Neural cell (in vitro differentiated cells): ENCODE results near the gene MOG. TPM values are rescaled to one million over a fixed set of nuclear protein-coding genes. Genes with fewer than 3 reads are reported as not detected.

Experiments
- H2AFZ ChIP-seq: fragments of 200-600, 300-800 bp; sonication (generic), shearing (Covaris generic); 2 replicates; pipeline ENCODE4 v1.6.0; 2014; ENCODE audit warnings: low read depth, mild to moderate bottlenecking, antibody characterized with exemption, low read length, moderate library complexity
- H3F3A ChIP-seq: fragments of 200-600 bp; shearing (Covaris generic); 2 replicates; pipeline ENCODE4 v1.6.1; 2016; ENCODE audit warnings: mild to moderate bottlenecking, moderate library complexity, mixed read lengths, antibody characterized with exemption, low read length; ENCODE audit not compliant: insufficient read depth, poor library complexity, severe bottlenecking
- H3K27ac ChIP-seq: fragments of 200-600, 300-800 bp; sonication (generic), shearing (Covaris generic); 2 replicates; pipeline ENCODE4 v1.5.1; 2014; ENCODE audit warnings: mild to moderate bottlenecking, low read length, moderate library complexity
- H3K27me3 ChIP-seq: fragments of 300-800, 200-600 bp; sonication (generic), shearing (Covaris generic); 2 replicates; pipeline ENCODE4 v1.6.0; 2014; ENCODE audit warnings: mild to moderate bottlenecking, low read depth, low read length, moderate library complexity; ENCODE audit not compliant: insufficient read depth
- H3K36me3 ChIP-seq: fragments of 300-800, 200-600 bp; sonication (generic), shearing (Covaris generic); 2 replicates; pipeline ENCODE4 v1.5.1; 2014; ENCODE audit warnings: mild to moderate bottlenecking, antibody characterized with exemption, low read length, moderate library complexity; ENCODE audit not compliant: insufficient read depth
- H3K4me2 ChIP-seq: fragments of 300-800, 200-600 bp; sonication (generic), shearing (Covaris generic); 2 replicates; pipeline ENCODE4 v1.6.0; 2014; ENCODE audit warnings: mild to moderate bottlenecking, low read length
- H3K4me3 ChIP-seq: fragments of 300-800, 200-600 bp; sonication (generic), shearing (Covaris generic); 2 replicates; pipeline ENCODE4 v1.5.1; 2014; ENCODE audit warnings: mild to moderate bottlenecking, low read length, moderate library complexity
- H3K79me2 ChIP-seq: fragments of 200-600 bp; shearing (Covaris generic); replicated peaks from 2 replicates; pipeline ENCODE4 v1.6.0; 2014; ENCODE audit warnings: mild to moderate bottlenecking, low read length, moderate library complexity; ENCODE audit not compliant: insufficient read depth
- H3K9ac ChIP-seq: fragments of 300-800, 200-600 bp; sonication (generic), shearing (Covaris generic); 2 replicates; pipeline ENCODE4 v1.6.1; 2016; ENCODE audit warnings: mild to moderate bottlenecking, low read length, mixed read lengths
- H3K9me2 ChIP-seq: fragments of 200-600 bp; shearing (Covaris generic); 2 replicates; pipeline ENCODE4 v1.6.1; 2016; ENCODE audit warnings: mild to moderate bottlenecking, low read length, mixed read lengths; ENCODE audit not compliant: insufficient read depth
- H3K9me3 ChIP-seq: fragments of 200-600, 300-800 bp; sonication (generic), shearing (Covaris generic); 2 replicates; pipeline ENCODE4 v1.6.1; 2016; ENCODE audit warnings: mild to moderate bottlenecking, mixed run types, low read length, moderate library complexity, mixed read lengths
- H4K20me1 ChIP-seq: fragments of 200-600 bp; shearing (Covaris generic); 2 replicates; pipeline ENCODE4 v1.6.1; 2016; ENCODE audit warnings: mild to moderate bottlenecking, mixed run types; ENCODE audit not compliant: insufficient read depth
- EP300 ChIP-seq: fragments of 450-650 bp; conservative IDR thresholded peaks from 2 replicates; pipeline ENCODE4 v1.6.1; 2014; ENCODE audit warnings: antibody characterized with exemption, mild to moderate bottlenecking, moderate library complexity; ENCODE audit not compliant: poor library complexity, severe bottlenecking
- EZH2 ChIP-seq: fragments of 200-600, 300-800 bp; shearing (Covaris generic), sonication (generic); IDR thresholded peaks from 2 replicates; pipeline ENCODE4 v1.6.1; 2014; ENCODE audit warnings: antibody characterized with exemption, low read length, borderline replicate concordance, mild to moderate bottlenecking; ENCODE audit not compliant: insufficient read depth, poor library complexity, severe bottlenecking
- MXI1 ChIP-seq: fragments of 450-650 bp; conservative IDR thresholded peaks from 2 replicates; pipeline ENCODE4 v1.6.1; 2014; ENCODE audit warnings: antibody characterized with exemption, mild to moderate bottlenecking; ENCODE audit not compliant: poor library complexity, severe bottlenecking
- RAD21 ChIP-seq: fragments of 450-650 bp; conservative IDR thresholded peaks from 2 replicates; pipeline ENCODE4 v1.6.1; 2014; ENCODE audit warnings: antibody characterized with exemption, mild to moderate bottlenecking, moderate library complexity
- REST ChIP-seq: IDR thresholded peaks from 2 replicates; pipeline ENCODE4 v1.6.1; 2012; ENCODE audit warnings: borderline replicate concordance
- SMC3 ChIP-seq: fragments of 450-650 bp; conservative IDR thresholded peaks from 2 replicates; pipeline ENCODE4 v1.6.1; 2014; ENCODE audit warnings: antibody characterized with exemption, mild to moderate bottlenecking, moderate library complexity; ENCODE audit not compliant: poor library complexity
- TAF1 ChIP-seq: IDR thresholded peaks from 2 replicates; pipeline ENCODE4 v1.6.1; 2012; ENCODE audit warnings: low read depth
- polyA plus RNA-seq: library from polyadenylated mRNA; depleted of rRNA; stranded (reverse); fragments of >200 nt; gene quantifications from 2 replicates; pipeline ENCODE4 v1.2.3, GENCODE V29; 2014
- TF ChIP-seq, protein P1 (sequence below): fragments of 450-650 bp; IDR thresholded peaks from 2 replicates; pipeline ENCODE4 v1.5.1; 2014; ENCODE audit warnings: antibody characterized with exemption, mild to moderate bottlenecking, moderate library complexity; ENCODE audit not compliant: poor library complexity, severe bottlenecking

Gene MOG
- polyA plus RNA-seq, 1 donor from 2014 or later, result not detected

DNA sequence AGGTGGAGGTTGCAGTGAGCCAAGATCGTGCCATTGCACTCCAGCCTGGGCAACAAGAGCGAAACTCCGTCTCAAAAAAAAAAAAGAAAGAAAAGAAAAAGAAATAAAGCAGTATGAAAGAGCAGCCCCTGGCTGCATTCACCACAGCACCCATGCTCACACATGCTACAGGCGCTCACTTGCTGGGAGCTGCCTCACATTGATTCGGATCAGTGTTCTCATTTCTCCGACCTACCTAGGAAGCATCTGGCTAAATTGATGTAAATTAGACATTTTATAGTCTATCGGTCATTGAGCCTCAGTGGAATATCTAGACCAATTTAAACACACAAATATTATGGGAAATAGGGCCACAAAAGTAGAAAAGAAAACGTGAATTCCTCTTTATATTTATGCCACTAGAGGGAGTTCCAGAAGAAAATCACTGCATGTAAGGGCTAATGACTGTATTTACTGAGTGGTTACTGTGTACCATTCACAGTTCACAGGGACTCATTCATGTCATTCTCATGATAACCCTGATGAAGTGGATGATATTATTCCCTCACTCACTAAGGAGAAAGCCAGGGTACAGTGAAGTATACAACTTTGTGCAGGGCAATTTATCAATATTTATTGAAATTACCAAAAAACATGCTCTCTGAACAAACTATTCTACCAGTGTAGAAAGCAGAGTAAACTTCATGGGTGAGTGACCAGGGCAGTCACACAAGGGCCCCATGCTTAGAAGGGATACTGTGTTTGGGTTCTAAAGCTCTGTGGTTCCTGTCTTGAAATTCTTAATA is 5.3 kb upstream of the MOG start:
- H3K4me3 ChIP-seq, result no peak overlapping the region

GRCh38 chr6:29652198-29652584 is 4.7 kb upstream of the MOG start:
- H3F3A ChIP-seq, result no peaks in the 10 kb centered on the region
- no peak overlapping the region for H2AFZ ChIP-seq
- no peaks in the 10 kb centered on the region for H4K20me1 ChIP-seq
- H3K27ac ChIP-seq, result no peak overlapping the region
- no peaks in the 10 kb centered on the region for H3K9me2 ChIP-seq
- no peak overlapping the region for H3K4me3 ChIP-seq
- no peaks in the 10 kb centered on the region for H3K27me3 ChIP-seq
- TF ChIP-seq RAD21, result no peak
- TF ChIP-seq SMC3, result no peak
- TF ChIP-seq MXI1, result no peak
- TF ChIP-seq EP300, result no peak
- TF ChIP-seq TAF1, result no peak
- no peak for TF ChIP-seq REST
- TF ChIP-seq EZH2, result no peak
- TF ChIP-seq, protein P1, sequence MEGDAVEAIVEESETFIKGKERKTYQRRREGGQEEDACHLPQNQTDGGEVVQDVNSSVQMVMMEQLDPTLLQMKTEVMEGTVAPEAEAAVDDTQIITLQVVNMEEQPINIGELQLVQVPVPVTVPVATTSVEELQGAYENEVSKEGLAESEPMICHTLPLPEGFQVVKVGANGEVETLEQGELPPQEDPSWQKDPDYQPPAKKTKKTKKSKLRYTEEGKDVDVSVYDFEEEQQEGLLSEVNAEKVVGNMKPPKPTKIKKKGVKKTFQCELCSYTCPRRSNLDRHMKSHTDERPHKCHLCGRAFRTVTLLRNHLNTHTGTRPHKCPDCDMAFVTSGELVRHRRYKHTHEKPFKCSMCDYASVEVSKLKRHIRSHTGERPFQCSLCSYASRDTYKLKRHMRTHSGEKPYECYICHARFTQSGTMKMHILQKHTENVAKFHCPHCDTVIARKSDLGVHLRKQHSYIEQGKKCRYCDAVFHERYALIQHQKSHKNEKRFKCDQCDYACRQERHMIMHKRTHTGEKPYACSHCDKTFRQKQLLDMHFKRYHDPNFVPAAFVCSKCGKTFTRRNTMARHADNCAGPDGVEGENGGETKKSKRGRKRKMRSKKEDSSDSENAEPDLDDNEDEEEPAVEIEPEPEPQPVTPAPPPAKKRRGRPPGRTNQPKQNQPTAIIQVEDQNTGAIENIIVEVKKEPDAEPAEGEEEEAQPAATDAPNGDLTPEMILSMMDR, result no peak
- H3K79me2 ChIP-seq, result no peaks in the 10 kb centered on the region
- H3K4me2 ChIP-seq, result no peak overlapping the region
- H3K9ac ChIP-seq, result no peak overlapping the region
- no peaks in the 10 kb centered on the region for H3K9me3 ChIP-seq
- no peaks in the 10 kb centered on the region for H3K36me3 ChIP-seq

More for the DNA sequence above, 5.3 kb upstream of the MOG start:
- no peaks in the 10 kb centered on the region for H3K9me2 ChIP-seq
- H3K36me3 ChIP-seq, result no peaks in the 10 kb centered on the region
- no peaks in the 10 kb centered on the region for H3F3A ChIP-seq
- H3K27ac ChIP-seq, result no peak overlapping the region
- H3K9me3 ChIP-seq, result no peaks in the 10 kb centered on the region
- H2AFZ ChIP-seq, result no peak overlapping the region
- no peaks in the 10 kb centered on the region for H3K27me3 ChIP-seq
- no peaks in the 10 kb centered on the region for H4K20me1 ChIP-seq
- no peak overlapping the region for H3K9ac ChIP-seq
- H3K4me2 ChIP-seq, result no peak overlapping the region
- H3K79me2 ChIP-seq, result no peaks in the 10 kb centered on the region
- TF ChIP-seq SMC3, result peak; percentile 34
- TF ChIP-seq, protein P1, result peak; percentile 66
- no peak for TF ChIP-seq EZH2
